Astrocyte (in vitro differentiated cells and primary cell): ENCODE data around the gene TGFB1. TPM values are rescaled to one million over a fixed set of nuclear protein-coding genes. Genes with fewer than 3 reads are reported as not detected.

Experiments used
- DNase-seq: peaks from one replicate; pipeline ENCODE4 v3.0.0-alpha.2; 2010; ENCODE audit warnings: low read depth
- FAIRE-seq: peaks from 2 replicates; lab custom pipeline; 2011; peaks lifted over from hg19 to GRCh38; lab: Jason Lieb, UNC
- H2AFZ ChIP-seq: 2 replicates; pipeline ENCODE4 v1.6.0; 2012; ENCODE audit warnings: low read depth, low read length, inconsistent platforms
- H3K27ac ChIP-seq: 2 replicates; pipeline ENCODE4 v1.5.1; 2011; ENCODE audit warnings: low read depth, low read length, inconsistent platforms
- H3K27me3 ChIP-seq: 2 replicates; pipeline ENCODE4 v1.6.0; 2011; ENCODE audit warnings: low read length, inconsistent platforms; ENCODE audit not compliant: insufficient read depth
- H3K36me3 ChIP-seq: 2 replicates; pipeline ENCODE4 v1.5.1; 2011; ENCODE audit warnings: low read length, inconsistent platforms; ENCODE audit not compliant: insufficient read depth
- H3K4me1 ChIP-seq: 2 replicates; pipeline ENCODE4 v1.5.1; 2011; ENCODE audit warnings: low read length, inconsistent platforms; ENCODE audit not compliant: insufficient read depth
- H3K4me2 ChIP-seq: 2 replicates; pipeline ENCODE4 v1.6.0; 2012; ENCODE audit warnings: low read length, inconsistent platforms
- H3K4me3 ChIP-seq: 2 replicates; pipeline ENCODE4 v1.5.1; 2011; ENCODE audit warnings: low read depth, mild to moderate bottlenecking, low read length, inconsistent platforms; ENCODE audit not compliant: insufficient read depth
- H3K79me2 ChIP-seq: 2 replicates; pipeline ENCODE4 v1.6.0; 2012; ENCODE audit warnings: mild to moderate bottlenecking, low read length, inconsistent platforms; ENCODE audit not compliant: insufficient read depth
- H3K9ac ChIP-seq: 2 replicates; pipeline ENCODE4 v1.6.0; 2012; ENCODE audit warnings: mild to moderate bottlenecking, low read length, inconsistent platforms
- H3K9me3 ChIP-seq: 2 replicates; pipeline ENCODE4 v1.5.1; 2012; ENCODE audit warnings: low read depth, mild to moderate bottlenecking, low read length, inconsistent platforms; ENCODE audit not compliant: insufficient read depth
- H4K20me1 ChIP-seq: 2 replicates; pipeline ENCODE4 v1.6.0; 2012; ENCODE audit warnings: low read length, inconsistent platforms; ENCODE audit not compliant: insufficient read depth
- H3K27ac Mint-ChIP-seq: one replicate; pipeline ENCODE4 v1.8.0; 2021; ENCODE audit warnings: mild to moderate bottlenecking, mixed read lengths; ENCODE audit not compliant: unreplicated experiment
- H3K27me3 Mint-ChIP-seq: one replicate; pipeline ENCODE4 v1.8.0; 2021; ENCODE audit warnings: low read depth, mixed read lengths; ENCODE audit not compliant: unreplicated experiment
- H3K36me3 Mint-ChIP-seq: one replicate; pipeline ENCODE4 v1.8.0; 2021; ENCODE audit warnings: low read depth, mixed read lengths; ENCODE audit not compliant: unreplicated experiment
- H3K4me1 Mint-ChIP-seq: one replicate; pipeline ENCODE4 v1.8.0; 2021; ENCODE audit warnings: low read depth, mixed read lengths; ENCODE audit not compliant: unreplicated experiment
- H3K4me3 Mint-ChIP-seq: one replicate; pipeline ENCODE4 v1.8.0; 2021; ENCODE audit warnings: mild to moderate bottlenecking, moderate library complexity, mixed read lengths; ENCODE audit not compliant: unreplicated experiment
- H3K9me3 Mint-ChIP-seq: one replicate; pipeline ENCODE4 v1.8.0; 2021; ENCODE audit warnings: mild to moderate bottlenecking, mixed read lengths; ENCODE audit not compliant: unreplicated experiment
- CTCF ChIP-seq: IDR thresholded peaks from 2 replicates; pipeline ENCODE4 v1.5.1; 2011; ENCODE audit warnings: low read depth, mild to moderate bottlenecking, inconsistent platforms, low read length, moderate library complexity; ENCODE audit not compliant: insufficient read depth
- EZH2 ChIP-seq: IDR thresholded peaks from 2 replicates; pipeline ENCODE4 v1.6.1; 2012; ENCODE audit warnings: mild to moderate bottlenecking, low read length, inconsistent platforms; ENCODE audit not compliant: insufficient read depth
- total RNA-seq: library from RNA; stranded (reverse); gene quantifications from 2 replicates; pipeline ENCODE4 v1.2.1, GENCODE V29; 2021

The TGFB1 gene
- total RNA-seq, 1 donor from 2014 or later: 155 TPM

- Mint-ChIP-seq H3K36me3 (peaks cover 34% of the 10 kb centered on the region), H3K27ac (no peak overlapping the region), H3K27me3 (no peaks in the 10 kb centered on the region), H3K4me3 (no peak overlapping the region), H3K9me3 (no peaks in the 10 kb centered on the region), H3K4me1 (peaks cover 23% of the 10 kb centered on the region)
- no peak for FAIRE-seq
- TF ChIP-seq CTCF: no peak
- no peak for TF ChIP-seq EZH2
- H3K4me3 ChIP-seq: no peak overlapping the region
- no peak overlapping the region for H3K27ac ChIP-seq
- no peak for DNase-seq
- no peaks in the 10 kb centered on the region for H3K9me3 ChIP-seq
- no peak overlapping the region for H2AFZ ChIP-seq
- peaks cover 53% of the 10 kb centered on the region for H4K20me1 ChIP-seq
- peaks cover 76% of the 10 kb centered on the region for H3K36me3 ChIP-seq
- H3K4me2 ChIP-seq: no peak overlapping the region
- H3K9ac ChIP-seq: no peak overlapping the region
- H3K79me2 ChIP-seq: peaks cover 17% of the 10 kb centered on the region
- H3K4me1 ChIP-seq: peaks cover 15% of the 10 kb centered on the region
- H3K27me3 ChIP-seq: no peaks in the 10 kb centered on the region
These were observed 49.8 kb downstream of the TGFB1 start for GRCh38 chr19:41303954-41304353.

- no peaks in the 10 kb centered on the region for H3K9me3 Mint-ChIP-seq
- DNase-seq (no peak), FAIRE-seq (no peak)
- no peaks in the 10 kb centered on the region for H3K27me3 Mint-ChIP-seq
- Histone ChIP-seq H3K27me3 (no peaks in the 10 kb centered on the region), H3K4me1 (peaks cover 23% of the 10 kb centered on the region), H2AFZ (no peak overlapping the region), H3K4me3 (no peak overlapping the region), H3K79me2 (peaks cover 21% of the 10 kb centered on the region), H3K27ac (no peak overlapping the region), H3K36me3 (peaks cover 76% of the 10 kb centered on the region), H4K20me1 (peaks cover 59% of the 10 kb centered on the region), H3K9me3 (no peaks in the 10 kb centered on the region), H3K4me2 (no peak overlapping the region), H3K9ac (no peak overlapping the region)
- peaks cover 26% of the 10 kb centered on the region for H3K4me1 Mint-ChIP-seq
- peak overlapping the region; percentile 69 for H3K27ac Mint-ChIP-seq
- no peak for TF ChIP-seq EZH2
- no peak for TF ChIP-seq CTCF
- no peak overlapping the region for H3K4me3 Mint-ChIP-seq
- peaks cover 37% of the 10 kb centered on the region for H3K36me3 Mint-ChIP-seq
These were observed 50.9 kb downstream of the TGFB1 start for GRCh38 chr19:41302624-41303351.

- Histone ChIP-seq H3K4me1 (peaks cover 33% of the 10 kb centered on the region), H3K4me3 (no peak overlapping the region), H3K27me3 (no peaks in the 10 kb centered on the region), H4K20me1 (peaks cover 67% of the 10 kb centered on the region), H2AFZ (no peak overlapping the region), H3K4me2 (no peak overlapping the region), H3K9me3 (no peaks in the 10 kb centered on the region), H3K79me2 (peaks cover 36% of the 10 kb centered on the region), H3K27ac (no peak overlapping the region), H3K9ac (no peak overlapping the region), H3K36me3 (peaks cover 88% of the 10 kb centered on the region)
- TF ChIP-seq CTCF (no peak), EZH2 (no peak)
- H3K4me1 Mint-ChIP-seq: peaks cover 30% of the 10 kb centered on the region
- no peaks in the 10 kb centered on the region for H3K27me3 Mint-ChIP-seq
- FAIRE-seq (no peak), DNase-seq (no peak)
- peaks cover 45% of the 10 kb centered on the region for H3K36me3 Mint-ChIP-seq
- H3K27ac Mint-ChIP-seq: no peak overlapping the region
- no peak overlapping the region for H3K4me3 Mint-ChIP-seq
- H3K9me3 Mint-ChIP-seq: no peaks in the 10 kb centered on the region
These were observed 53.2 kb downstream of the TGFB1 start for GRCh38 chr19:41300555-41300954.
